GM13977 (cell line): ENCODE data around the gene ASPSCR1.

ENCODE experiments used
- DNase-seq: peaks from one replicate; pipeline ENCODE4 v3.0.0; 2012; ENCODE audit warnings: low spot score
- in situ Hi-C: fragments of 300-500 bp; cut with MboI; formaldehyde crosslinking; loops from one replicate; pipeline ENCODE4 v1.12.0; 2022; ENCODE audit warnings: low sequenced_read_pairs, low pct_unique_long_range_greater_than_20kb, mixed read lengths, inconsistent platforms; ENCODE audit not compliant: unreplicated experiment
- TF ChIP-seq, protein P1 (sequence below): IDR thresholded peaks from 2 replicates; pipeline ENCODE4 v1.5.1; 2012; ENCODE audit warnings: mild to moderate bottlenecking, control low read depth; ENCODE audit not compliant: insufficient read depth; ENCODE audit errors: extremely low read depth, missing control alignments

Gene ASPSCR1

DNA sequence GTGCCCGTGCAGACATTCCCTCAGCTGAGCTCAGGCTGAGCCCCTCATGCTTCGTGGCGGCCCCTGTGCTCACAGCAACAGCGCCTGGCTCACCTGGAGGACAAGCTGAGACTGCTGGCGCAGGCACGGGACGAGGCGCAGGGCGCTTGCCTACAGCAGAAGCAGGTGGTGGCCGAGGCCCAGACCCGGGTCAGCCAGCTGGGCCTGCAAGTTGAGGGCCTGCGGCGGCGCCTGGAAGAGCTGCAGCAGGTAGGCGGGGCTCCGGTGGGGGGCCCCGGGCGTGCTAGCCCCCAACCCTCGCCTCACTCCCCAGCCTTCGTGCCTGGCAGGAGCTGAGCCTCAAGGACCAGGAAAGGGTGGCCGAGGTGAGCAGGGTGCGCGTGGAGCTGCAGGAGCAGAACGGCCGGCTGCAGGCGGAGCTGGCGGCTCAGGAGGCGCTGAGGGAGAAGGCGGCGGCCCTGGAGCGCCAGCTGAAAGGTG lies 52.6 kb downstream of the ASPSCR1 start:
- no peak for DNase-seq
- TF ChIP-seq, protein P1, sequence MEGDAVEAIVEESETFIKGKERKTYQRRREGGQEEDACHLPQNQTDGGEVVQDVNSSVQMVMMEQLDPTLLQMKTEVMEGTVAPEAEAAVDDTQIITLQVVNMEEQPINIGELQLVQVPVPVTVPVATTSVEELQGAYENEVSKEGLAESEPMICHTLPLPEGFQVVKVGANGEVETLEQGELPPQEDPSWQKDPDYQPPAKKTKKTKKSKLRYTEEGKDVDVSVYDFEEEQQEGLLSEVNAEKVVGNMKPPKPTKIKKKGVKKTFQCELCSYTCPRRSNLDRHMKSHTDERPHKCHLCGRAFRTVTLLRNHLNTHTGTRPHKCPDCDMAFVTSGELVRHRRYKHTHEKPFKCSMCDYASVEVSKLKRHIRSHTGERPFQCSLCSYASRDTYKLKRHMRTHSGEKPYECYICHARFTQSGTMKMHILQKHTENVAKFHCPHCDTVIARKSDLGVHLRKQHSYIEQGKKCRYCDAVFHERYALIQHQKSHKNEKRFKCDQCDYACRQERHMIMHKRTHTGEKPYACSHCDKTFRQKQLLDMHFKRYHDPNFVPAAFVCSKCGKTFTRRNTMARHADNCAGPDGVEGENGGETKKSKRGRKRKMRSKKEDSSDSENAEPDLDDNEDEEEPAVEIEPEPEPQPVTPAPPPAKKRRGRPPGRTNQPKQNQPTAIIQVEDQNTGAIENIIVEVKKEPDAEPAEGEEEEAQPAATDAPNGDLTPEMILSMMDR: no peak
- in situ Hi-C loops: loop anchor here (10.0 kb wide), 1 partner anchor 135 kb away; no protein-coding TSS in a partner anchor

DNA sequence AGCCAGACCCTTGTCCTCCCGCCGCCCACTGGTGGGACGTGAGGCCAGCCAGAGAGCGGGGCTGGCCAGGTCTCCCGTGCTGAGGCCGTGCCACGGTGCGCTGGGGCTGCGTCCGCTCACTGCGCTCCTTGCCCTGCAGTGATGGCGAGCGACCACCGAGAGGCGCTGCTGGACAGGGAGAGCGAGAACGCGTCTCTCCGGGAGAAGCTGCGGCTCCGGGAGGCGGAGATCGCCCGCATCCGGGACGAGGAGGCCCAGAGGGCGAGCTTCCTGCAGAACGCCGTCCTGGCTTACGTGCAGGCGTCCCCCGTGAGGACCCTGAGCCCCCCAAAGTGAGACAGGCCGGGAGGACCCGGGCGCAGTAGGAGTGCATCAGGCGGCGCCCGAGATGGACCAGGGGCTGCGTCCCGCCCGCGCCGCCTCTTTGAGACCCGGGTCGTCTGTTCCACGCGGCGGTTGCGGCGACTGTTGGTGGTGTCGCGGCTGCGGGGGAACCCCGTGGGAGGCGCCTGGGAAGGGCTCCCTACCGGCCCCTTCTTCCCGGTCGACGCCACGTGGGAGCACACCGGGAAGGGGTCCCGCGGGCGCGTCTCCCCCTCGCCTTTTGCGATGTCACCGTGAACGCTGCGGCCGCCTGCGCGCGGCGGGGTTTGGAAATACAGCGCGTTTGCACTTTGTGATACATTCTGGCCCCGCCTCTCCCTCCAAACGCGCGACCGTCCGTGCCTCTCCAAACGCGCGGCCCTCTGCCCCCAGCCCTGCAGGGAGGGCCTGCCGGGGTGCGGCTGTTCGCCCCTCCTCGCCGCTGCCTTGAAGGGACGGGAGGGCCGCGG lies 53.3 kb downstream of the ASPSCR1 start:
- in situ Hi-C loops: loop anchor here (10.0 kb wide), 1 partner anchor 134 kb away; no protein-coding TSS in a partner anchor

DNA sequence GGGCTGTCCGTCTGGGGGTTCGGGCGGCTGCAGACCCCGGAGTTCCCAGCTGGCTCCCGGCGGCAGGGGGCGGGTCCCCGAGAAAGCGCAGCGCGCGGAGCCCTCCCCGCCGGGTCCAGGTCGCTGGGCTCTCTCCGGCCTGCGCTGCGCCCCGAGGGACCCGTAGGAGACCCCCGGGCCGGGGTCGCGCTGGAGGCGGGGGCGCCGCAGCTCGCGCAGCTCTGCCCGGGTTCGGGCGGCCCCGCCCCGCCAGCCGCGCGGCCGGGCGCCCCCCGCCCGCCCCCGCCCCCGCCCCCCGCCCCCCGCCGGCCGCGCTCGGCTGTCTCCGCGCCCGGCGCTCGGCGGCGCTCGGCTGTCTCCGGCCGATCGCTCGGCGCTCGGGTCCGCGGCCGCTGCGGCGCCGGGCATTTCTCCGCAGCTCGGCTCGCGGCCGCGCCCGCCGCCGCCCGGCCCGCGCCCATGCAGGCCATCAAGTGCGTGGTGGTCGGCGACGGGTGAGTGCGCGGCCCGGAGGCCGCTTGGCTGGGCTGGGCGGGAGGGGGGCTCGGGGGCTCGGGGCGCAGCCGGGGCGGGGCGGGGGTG lies 54.0 kb downstream of the ASPSCR1 start, which contains the start of gene RAC3:
Gene RAC3, plus strand, starts transcription at position 376 of the 582 bp plus-strand sequence. Its CDS starts 84 bp downstream, at position 460.
- peak; percentile 86 for DNase-seq
- in situ Hi-C loops: loop anchor here (10.0 kb wide), 1 partner anchor 133 kb away; no protein-coding TSS in a partner anchor
- TF ChIP-seq, protein P1: no peak

More for the DNA sequence above, 53.3 kb downstream of the ASPSCR1 start:
- TF ChIP-seq, protein P1: peak; percentile 99
- DNase-seq: peak; percentile 89

DNA sequence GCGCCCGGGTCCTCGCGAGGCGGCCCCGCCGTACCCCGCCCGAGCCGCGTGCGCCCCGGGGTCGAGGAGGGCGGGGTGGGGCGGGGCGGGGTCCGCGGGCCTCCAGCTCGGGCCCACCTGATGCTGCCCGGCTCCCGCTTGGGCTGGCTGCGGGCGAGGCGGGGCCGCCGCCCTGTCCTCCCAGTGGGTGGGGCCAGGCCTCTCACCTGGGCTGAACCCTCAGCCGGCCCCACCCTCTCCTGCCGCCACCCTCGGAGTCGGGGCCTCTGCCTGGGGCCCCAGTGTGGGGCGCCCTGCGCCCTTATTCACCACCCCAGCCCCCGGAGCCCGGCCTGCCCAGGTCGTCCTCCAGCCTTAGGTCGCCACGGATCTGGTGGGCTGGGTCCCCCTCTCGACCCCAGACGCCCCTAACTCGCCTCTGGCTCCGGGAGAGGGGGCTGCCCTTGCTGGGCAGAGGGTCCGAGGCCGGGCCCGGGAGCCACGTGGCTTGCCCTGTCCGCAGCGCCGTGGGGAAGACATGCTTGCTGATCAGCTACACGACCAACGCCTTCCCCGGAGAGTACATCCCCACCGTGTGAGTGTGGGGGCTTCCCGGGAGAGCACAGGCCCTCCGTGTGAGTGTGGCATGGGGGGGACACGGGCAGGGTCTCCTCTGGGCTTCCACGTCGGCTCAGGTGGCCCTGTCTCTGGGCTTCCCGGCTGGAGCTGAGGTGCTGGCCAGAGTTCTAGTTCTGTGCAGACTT lies 54.6 kb downstream of the ASPSCR1 start:
- peak; percentile 71 for DNase-seq
- in situ Hi-C loops: loop anchor here (10.0 kb wide), 1 partner anchor 133 kb away; no protein-coding TSS in a partner anchor
- TF ChIP-seq, protein P1: no peak

DNA sequence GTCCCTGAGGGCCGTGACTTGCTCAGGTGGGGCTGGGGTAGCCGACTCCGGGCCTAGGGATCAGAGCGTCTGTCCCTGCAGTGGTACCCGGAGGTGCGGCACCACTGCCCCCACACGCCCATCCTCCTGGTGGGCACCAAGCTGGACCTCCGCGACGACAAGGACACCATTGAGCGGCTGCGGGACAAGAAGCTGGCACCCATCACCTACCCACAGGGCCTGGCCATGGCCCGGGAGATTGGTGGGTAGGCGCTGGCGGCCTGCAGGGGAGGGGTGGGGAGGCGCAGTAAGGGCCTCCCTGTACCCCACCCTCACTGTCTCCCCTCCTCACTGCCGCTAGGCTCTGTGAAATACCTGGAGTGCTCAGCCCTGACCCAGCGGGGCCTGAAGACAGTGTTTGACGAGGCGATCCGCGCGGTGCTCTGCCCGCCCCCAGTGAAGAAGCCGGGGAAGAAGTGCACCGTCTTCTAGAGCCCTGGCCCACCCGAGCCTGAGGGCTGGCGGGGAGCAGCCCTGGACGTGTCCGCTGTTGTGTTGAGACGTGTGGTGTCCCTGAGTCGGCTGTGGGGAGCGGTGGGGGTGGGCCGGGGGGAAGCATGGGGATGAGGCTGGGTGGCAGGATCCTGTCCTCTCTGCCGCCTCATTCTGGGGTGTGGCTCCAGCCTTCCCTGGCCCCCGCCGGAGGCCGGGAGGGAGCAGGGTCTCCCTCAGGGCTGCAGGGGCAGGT lies 56.1 kb downstream of the ASPSCR1 start:
- in situ Hi-C loops: loop anchor here (10.0 kb wide), 1 partner anchor 131 kb away; no protein-coding TSS in a partner anchor
- DNase-seq: no peak
- TF ChIP-seq, protein P1: no peak
